Adipose tissue (tissue), 3 donors: ENCODE results near the gene RIPOR3. TPM values are rescaled to one million over a fixed set of nuclear protein-coding genes. Genes with fewer than 3 reads are reported as not detected.
"Not testable (repeated sequence)": the region's sequence is repeated elsewhere in the genome, so short reads cannot be mapped to it uniquely, and the experiment has no call there.

Experiments used
- H3K27ac ChIP-seq: one replicate; pipeline ENCODE4 v1.5.1; 2013; ENCODE audit warnings: low read depth, low read length
- WGBS, 3 donors: extraction: QIAGEN DNeasy Blood & Tissue Kit; methylation state at CpG; one replicate each; pipeline ENCODE4 v1.1.7; 2013; 5-methylcytosine and 5-hydroxymethylcytosine counted together
- polyA plus RNA-seq, 3 donors: library from polyadenylated mRNA; stranded (reverse); fragments of 200-250 nt; gene quantifications; one replicate each; pipeline ENCODE4 v1.2.3, GENCODE V29; 2013
- donor health status: healthy with polysubstance abuse.
- donor health status: Bipolar disorder and iron deficiency.
- donor health status: healthy.

Gene RIPOR3
- polyA plus RNA-seq, 3 donors, result 5.3 to 42.7 (median 23.7) TPM

- WGBS, 3 donors, result 85 to 92% (median 86%) methylated on average over 33 of the region's 33 CpGs
- no peak overlapping the region for H3K27ac ChIP-seq
These were observed 89.6 kb downstream of the RIPOR3 start for GRCh38 chr20:50601511-50602431.

DNA sequence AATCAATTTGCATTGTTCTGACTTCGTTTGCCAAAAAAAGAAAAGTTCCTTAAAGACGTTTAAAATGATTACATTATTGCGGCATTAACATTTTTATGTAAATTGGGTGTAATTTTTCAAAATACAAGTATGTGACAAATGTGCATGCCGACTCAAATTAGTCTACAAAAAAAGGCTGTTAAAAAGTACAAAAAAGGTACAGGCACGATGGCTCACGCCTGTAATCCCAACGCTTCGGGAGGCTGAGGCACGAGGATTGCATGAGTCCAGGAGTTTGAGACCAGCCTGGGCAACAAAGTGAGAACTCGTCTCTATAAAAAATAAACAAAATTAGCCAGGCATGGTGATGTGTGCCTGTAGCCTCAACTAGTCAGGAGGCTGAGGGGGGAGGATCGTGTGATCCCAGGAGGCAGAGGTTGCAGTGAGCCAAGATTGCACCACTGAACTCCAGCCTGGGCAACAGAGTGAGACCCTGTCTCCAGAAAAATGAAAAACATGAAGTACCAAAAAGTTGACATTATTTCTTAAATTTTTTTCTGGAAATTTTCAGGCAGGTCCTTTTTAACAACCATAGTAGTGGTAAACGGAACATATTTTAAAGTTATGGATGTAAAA, 91.0 kb downstream of the RIPOR3 start:
- 81 to 84% (median 83%) methylated on average over 12 of the region's 12 CpGs for WGBS, 3 donors
- H3K27ac ChIP-seq, result no peak overlapping the region

- WGBS, 3 donors, result 94 to 98% (median 98%) methylated on average over 5 of the region's 5 CpGs
These were observed 92.6 kb downstream of the RIPOR3 start for GRCh38 chr20:50598768-50599167.

GRCh38 chr20:50598074-50598473, 93.3 kb downstream of the RIPOR3 start:
- 78 to 89% (median 79%) methylated on average over 7 of the region's 7 CpGs for WGBS, 3 donors

More at GRCh38 chr20:50598768-50599167, 92.6 kb downstream of the RIPOR3 start:
- H3K27ac ChIP-seq, result not testable (repeated sequence)

GRCh38 chr20:50597406-50597969, 93.9 kb downstream of the RIPOR3 start:
- WGBS, 3 donors, result 72 to 84% (median 79%) methylated on average over 22 of the region's 22 CpGs
- no peak overlapping the region for H3K27ac ChIP-seq

More at GRCh38 chr20:50598074-50598473, 93.3 kb downstream of the RIPOR3 start:
- H3K27ac ChIP-seq, result no peak overlapping the region

- H3K27ac ChIP-seq, result no peak overlapping the region
- WGBS, 3 donors, result 74 to 91% (median 89%) methylated on average over 10 to 11 of the region's 11 CpGs
These were observed 94.7 kb downstream of the RIPOR3 start for GRCh38 chr20:50596694-50597021.

DNA sequence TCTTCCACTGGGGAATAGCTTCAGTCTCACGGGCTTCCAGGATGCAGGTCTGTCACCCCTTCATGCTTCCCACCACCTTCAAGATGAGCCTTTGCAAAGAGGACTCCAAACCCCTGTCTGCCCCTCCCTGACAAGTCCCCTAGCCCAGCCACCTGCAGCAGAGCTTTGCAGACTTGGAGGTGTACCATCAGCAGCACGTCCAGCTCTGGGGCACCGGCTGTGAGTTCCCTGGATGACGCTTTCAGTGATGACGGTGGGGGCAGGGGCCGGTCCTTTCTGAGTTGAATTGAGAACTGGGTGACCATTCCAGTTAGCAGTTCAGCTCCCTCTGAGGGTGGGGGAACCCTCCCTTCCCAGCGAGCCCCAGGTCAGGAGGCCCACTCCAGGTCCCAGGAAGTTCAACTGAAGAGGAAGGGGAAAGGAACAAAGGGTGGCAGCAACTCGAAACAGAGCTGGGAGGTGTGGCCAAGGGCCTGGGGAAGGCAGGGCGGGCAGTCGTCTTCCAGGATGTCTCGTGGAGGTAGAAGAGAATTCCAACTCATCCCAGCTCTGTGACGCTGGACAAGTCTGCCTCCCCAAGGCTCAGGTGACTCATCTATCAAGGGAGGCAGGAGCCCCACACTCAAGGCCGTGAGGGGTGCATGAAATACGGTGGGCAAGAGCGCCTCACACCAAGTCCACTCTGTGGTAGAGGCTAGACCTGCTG, 95.2 kb downstream of the RIPOR3 start:
- H3K27ac ChIP-seq, result no peak overlapping the region
- WGBS, 3 donors, result 21 to 57% (median 47%) methylated on average over 15 of the region's 15 CpGs

- 47 to 83% (median 65%) methylated on average over 6 of the region's 6 CpGs for WGBS, 3 donors
- H3K27ac ChIP-seq, result no peak overlapping the region
These were observed 95.9 kb downstream of the RIPOR3 start for GRCh38 chr20:50595433-50595895.

DNA sequence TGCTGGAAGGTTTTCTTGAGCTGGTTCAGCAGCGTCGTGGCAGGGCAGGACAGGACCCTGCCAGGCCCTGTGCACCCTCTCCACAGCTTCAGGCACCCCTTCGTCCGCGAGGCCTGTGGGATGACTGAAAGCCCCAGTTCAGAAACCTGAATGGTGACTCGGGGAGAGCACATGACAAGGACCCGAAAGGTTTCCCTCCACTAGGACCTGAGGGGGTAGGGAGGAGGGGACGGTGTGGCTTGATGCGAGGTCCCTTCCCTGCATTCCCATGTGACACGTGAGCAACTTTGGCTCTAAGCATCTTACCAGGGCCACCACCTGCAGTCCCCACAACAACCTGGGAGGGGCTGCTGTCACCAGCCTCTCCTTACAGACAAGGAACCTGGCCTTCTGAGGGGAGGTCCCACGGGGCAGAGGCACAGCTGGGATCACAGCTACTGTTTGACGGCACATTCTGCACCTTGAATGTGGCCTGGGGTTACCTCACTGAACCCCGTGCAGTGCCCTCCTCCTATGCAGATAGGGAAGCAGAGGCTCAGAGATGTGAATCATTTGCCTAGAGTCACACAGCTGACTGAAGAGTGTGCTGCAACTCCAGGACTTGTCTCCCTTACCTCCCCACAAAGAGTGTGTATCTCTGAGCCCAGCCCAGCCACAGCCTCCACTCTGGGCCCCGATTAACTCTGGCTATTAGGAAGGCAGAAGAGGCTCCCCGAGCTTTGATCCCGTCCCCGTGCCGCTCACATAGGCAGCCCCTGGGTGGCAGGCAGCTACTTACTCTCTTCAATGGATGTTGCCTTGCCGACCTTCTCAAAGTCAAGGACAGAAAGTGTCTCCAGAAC, 96.5 kb downstream of the RIPOR3 start:
- WGBS, 3 donors, result 48 to 74% (median 63%) methylated on average over 19 of the region's 19 CpGs
- no peak overlapping the region for H3K27ac ChIP-seq

DNA sequence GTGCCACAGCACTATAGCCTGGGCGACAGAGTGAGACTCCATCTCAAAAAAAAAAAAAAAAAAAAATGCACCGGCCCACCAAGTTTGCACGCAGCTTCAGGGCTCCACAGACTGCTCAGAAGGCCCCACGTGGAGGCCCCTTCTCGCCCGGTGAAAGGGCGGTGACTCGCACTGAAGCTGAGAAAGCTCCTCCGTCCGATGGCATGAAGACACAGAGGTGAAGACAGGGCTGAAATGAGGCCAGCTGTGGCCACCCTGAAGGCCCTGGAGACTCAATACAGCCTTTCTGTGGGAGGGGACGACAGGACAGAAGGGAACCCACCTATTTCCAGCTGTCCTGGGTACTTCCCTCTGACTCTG, 97.1 kb downstream of the RIPOR3 start:
- WGBS, 3 donors, result 80 to 86% (median 84%) methylated on average over 9 to 11 of the region's 11 CpGs
- H3K27ac ChIP-seq, result no peak overlapping the region

- H3K27ac ChIP-seq, result no peak overlapping the region
- 96% methylated on average over 9 of the region's 9 CpGs for WGBS, 3 donors
These were observed 98.4 kb downstream of the RIPOR3 start for GRCh38 chr20:50593005-50593335.

DNA sequence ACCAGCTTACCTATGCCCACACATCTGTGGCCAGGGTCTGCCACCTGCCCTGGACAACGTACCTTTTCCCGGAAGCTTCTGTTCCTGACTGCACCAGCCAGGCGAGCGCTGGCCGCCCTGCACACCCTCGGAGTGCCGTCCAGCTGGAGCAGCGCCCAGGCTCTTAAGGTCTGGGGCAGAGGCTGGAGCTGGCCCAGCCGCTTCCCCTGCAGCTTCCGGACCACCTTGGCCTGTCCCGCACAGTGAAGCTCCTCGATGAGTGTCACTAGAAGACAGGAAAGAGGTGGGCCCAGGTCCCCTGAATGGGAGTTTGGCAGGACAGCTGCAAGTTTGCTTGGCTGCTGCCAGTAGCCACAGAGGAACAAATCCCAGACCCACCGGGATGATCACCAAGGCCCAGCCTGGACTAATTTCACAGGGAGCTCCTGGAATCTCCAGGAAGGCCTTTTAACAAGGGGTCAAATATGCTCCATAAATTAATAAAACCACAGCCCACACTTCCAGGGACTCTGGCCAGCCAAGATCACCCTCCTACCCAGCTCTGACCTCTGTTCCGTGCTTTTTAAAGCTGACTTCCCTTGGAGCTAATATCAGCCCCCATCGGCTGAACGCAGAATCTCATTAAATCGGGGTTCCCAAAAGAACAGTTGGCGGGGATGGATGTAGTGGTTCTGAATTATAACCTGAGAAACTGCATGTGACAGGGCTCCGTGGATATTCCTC, 98.9 kb downstream of the RIPOR3 start:
- 46 to 61% (median 57%) methylated on average over 19 of the region's 19 CpGs for WGBS, 3 donors
- no peak overlapping the region for H3K27ac ChIP-seq

- H3K27ac ChIP-seq, result no peak overlapping the region
- 82 to 88% (median 83%) methylated on average over 5 of the region's 5 CpGs for WGBS, 3 donors
These were observed 100.0 kb downstream of the RIPOR3 start for GRCh38 chr20:50591233-50591852.

DNA sequence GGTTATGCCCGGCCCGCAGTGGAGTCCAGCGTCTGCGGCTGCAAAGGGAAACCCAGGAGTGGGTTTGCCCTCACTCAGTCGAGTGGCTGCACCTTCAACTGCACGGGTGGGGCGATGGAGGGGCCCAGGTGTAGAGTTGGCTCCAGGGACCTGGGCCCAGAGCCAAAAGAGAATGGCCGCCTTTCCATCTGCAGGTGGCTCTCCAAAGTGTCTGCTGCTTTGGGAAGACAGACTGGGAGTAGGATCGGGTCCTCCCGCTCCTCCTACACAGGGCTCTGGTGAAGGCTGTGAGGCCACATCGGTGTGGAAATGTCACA, 101.0 kb downstream of the RIPOR3 start:
- WGBS, 3 donors, result 85 to 92% (median 91%) methylated on average over 11 of the region's 11 CpGs
- no peak overlapping the region for H3K27ac ChIP-seq

DNA sequence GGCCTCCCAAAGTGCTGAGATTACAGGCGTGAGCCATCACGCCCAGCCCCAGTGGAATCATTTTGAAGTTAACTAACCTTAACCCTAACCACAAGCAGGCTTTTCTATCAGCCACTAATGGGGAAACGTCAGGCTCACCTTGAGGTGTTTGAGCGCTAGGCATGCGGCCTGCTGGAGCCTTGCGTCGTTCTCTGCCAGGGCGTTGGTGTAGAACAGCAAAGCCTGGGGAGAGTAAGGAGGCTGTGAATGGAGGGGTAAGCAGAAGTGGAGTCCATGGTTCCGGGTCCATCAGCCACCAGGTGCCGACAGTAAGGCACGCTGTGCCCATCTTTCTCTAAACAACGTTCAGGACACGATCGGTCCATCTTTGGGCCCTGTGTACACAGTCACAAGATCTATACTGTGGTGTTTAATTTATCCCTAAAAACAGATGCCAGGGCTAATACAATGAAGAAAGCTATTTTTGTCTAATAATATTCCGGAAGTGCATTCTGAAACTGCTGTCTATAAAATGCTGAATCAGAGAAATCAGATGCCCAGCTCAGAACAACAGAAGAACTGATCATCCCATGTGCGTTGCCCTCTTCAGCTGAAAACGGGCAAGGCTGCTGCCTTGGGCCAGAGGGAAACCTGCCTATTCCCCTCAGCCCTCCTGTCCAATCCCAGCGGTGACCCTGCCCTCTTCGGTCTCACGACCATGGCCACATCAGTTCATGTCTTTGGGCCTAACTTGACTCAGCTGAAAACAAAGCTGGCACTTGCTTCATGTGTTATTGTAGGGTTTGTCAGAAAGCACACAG, 101.6 kb downstream of the RIPOR3 start:
- WGBS, 3 donors, result 91 to 94% (median 92%) methylated on average over 20 of the region's 20 CpGs
- H3K27ac ChIP-seq, result no peak overlapping the region

GRCh38 chr20:50588034-50588736, 103.2 kb downstream of the RIPOR3 start:
- no peak overlapping the region for H3K27ac ChIP-seq
- 67 to 74% (median 71%) methylated on average over 12 of the region's 12 CpGs for WGBS, 3 donors
